ENCODE data around the gene LGALS9B.
"Not testable (repeated sequence)": the region's sequence is repeated elsewhere in the genome, so short reads cannot be mapped to it uniquely, and the experiment has no call there.

LGALS9B gene

GRCh38 chr17:20416381-20416911 is 50.9 kb downstream of the LGALS9B start:
- not testable (repeated sequence) for DNase-seq (ENCODE audit: low spot score)

- DNase-seq (ENCODE audit: low spot score): not testable (repeated sequence)
Measured at GRCh38 chr17:20415479-20415878, 51.9 kb downstream of the LGALS9B start.

DNA sequence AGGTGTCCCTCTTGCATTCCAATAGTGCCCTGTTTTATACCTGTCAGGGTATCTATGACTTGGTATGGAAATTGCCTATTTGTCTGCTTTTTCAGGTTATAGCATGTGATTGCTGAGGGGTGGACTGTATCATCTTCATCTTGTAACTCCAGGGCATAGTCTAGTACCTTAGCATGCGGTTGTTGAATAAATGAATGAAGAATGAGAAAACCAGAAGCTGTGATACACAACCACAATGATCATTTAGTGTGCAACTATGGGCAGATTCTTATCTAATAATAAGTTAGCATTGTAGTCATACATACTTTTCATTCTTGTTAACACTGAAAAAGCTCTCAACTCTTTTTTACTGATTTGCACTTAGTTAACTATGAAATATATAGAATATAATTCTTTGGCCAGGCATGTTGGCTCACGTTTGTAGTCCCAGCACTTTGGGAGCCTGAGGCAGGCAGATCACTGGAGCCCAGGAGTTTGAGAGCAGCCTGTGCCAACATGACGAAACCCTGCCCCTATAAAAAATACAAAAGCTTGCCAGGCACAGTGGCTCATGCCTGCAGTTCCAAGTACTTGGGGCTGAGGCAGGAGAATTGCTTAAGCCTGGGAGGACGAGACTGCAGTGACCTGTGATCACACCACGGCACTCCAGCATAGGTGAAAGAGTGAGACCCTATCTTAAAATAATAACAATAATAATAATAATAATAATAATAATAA is 65.9 kb downstream of the LGALS9B start:
- DNase-seq (ENCODE audit: low spot score): not testable (repeated sequence)

- DNase-seq (ENCODE audit: low spot score): not testable (repeated sequence)
Measured at GRCh38 chr17:20400559-20401305, 66.6 kb downstream of the LGALS9B start.
